ENCODE results near the gene BTRC.

BTRC gene

GRCh38 chr10:101569622-101570427, 215.9 kb downstream of the BTRC start:
- peak; percentile 84 for DNase-seq

GRCh38 chr10:101570428-101571270, 216.7 kb downstream of the BTRC start:
- no peak for DNase-seq

GRCh38 chr10:101571271-101571925, 217.4 kb downstream of the BTRC start:
- no peak for DNase-seq

GRCh38 chr10:101572126-101572525, 218.2 kb downstream of the BTRC start:
- no peak for DNase-seq

GRCh38 chr10:101572785-101573184, 218.8 kb downstream of the BTRC start:
- no peak for DNase-seq

- DNase-seq = no peak
Observed at GRCh38 chr10:101573885-101574753, 220.2 kb downstream of the BTRC start.

- no peak for DNase-seq
Observed at GRCh38 chr10:101575091-101575490, 221.1 kb downstream of the BTRC start.

- DNase-seq = no peak
Observed at GRCh38 chr10:101575580-101576210, 221.7 kb downstream of the BTRC start.

- no peak for DNase-seq
Observed at GRCh38 chr10:101576211-101576863, 222.4 kb downstream of the BTRC start.

GRCh38 chr10:101577121-101577871, 223.3 kb downstream of the BTRC start:
- DNase-seq = no peak

- no peak for DNase-seq
Observed at GRCh38 chr10:101578192-101578591, 224.2 kb downstream of the BTRC start.

GRCh38 chr10:101578803-101579515, 225.0 kb downstream of the BTRC start:
- DNase-seq = no peak

GRCh38 chr10:101579516-101579870, 225.5 kb downstream of the BTRC start:
- no peak for DNase-seq

- no peak for DNase-seq
Observed at GRCh38 chr10:101580486-101581399, 226.8 kb downstream of the BTRC start.

GRCh38 chr10:101585841-101586240, 231.9 kb downstream of the BTRC start:
- no peak for DNase-seq

- DNase-seq = peak; percentile 92
Observed at GRCh38 chr10:101587725-101588653, 234.0 kb downstream of the BTRC start, which contains the start of the genes DPCD and POLL. TSS of gene DPCD (plus strand) at chr10:101588321. CDS start at chr10:101588337, 16 bp downstream. TSS of gene POLL (minus strand) at chr10:101588257. CDS start at chr10:101587360, 897 bp downstream.

- no peak for DNase-seq
Observed at GRCh38 chr10:101588879-101589278, 234.9 kb downstream of the BTRC start.
